ENCODE measurements around the gene HAGHL. TPM values are rescaled to one million over a fixed set of nuclear protein-coding genes. Genes with fewer than 3 reads are reported as not detected.
A peak's percentile ranks its signal among the peaks of the same experiment; 100 is the strongest.

HAGHL gene
- total and polyA plus RNA-seq, 12 donors, result 0.35 to 63.5 (median 6.0) TPM; not detected in 1

DNA sequence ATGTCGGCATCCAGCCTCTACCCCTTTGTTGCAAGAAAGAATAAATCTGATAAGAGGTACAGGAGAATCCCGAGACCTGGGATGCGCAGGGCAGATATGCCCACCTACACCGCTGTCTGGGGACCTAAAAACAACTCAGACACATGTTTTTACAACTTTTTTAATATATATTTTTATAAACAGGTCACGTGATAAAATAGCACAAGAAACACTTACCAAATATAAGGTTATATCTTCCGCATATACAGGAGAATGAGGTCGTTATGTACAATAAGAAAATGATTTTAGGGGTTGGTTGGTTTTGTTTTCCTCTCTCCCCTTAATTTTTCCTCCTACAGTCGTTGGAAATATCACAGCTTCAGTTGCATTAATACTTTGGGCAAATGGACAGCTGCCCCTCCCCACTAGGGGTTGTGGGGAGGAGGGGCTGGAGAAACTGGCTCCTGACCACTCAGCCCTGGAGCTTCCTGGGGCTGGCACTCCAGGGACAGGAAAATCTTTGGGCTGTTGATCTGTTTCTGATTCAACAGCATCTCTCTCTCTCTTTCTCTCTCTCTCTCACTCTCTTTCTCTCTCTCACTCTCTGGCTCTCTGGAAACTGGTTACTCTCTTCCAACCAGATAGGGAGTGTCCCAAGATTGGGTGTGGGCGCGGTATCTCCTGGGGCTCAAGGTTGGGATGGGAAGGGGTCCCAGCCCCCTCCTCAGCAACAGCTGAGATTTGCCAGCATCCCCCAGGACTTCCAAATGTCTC, 34.4 kb upstream of the HAGHL start:
- peaks cover 0 to 4% of the 10 kb centered on the region in 2 donors for H3K36me3 ChIP-seq (replicated peaks in 1 of 2)
- TF ChIP-seq, protein P1, sequence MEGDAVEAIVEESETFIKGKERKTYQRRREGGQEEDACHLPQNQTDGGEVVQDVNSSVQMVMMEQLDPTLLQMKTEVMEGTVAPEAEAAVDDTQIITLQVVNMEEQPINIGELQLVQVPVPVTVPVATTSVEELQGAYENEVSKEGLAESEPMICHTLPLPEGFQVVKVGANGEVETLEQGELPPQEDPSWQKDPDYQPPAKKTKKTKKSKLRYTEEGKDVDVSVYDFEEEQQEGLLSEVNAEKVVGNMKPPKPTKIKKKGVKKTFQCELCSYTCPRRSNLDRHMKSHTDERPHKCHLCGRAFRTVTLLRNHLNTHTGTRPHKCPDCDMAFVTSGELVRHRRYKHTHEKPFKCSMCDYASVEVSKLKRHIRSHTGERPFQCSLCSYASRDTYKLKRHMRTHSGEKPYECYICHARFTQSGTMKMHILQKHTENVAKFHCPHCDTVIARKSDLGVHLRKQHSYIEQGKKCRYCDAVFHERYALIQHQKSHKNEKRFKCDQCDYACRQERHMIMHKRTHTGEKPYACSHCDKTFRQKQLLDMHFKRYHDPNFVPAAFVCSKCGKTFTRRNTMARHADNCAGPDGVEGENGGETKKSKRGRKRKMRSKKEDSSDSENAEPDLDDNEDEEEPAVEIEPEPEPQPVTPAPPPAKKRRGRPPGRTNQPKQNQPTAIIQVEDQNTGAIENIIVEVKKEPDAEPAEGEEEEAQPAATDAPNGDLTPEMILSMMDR (IDR thresholded peaks at IDR 0.05), result no peak
- no peak for TF ChIP-seq POLR2A (IDR thresholded peaks at IDR 0.05)
- no peak for DNase-seq
- no peaks in the 10 kb centered on the region for H3K9me3 ChIP-seq (replicated peaks in 1 of 3)
- H3K4me1 ChIP-seq (replicated peaks in 1 of 2), result peaks cover 0 to 21% of the 10 kb centered on the region in 2 donors
- 60 to 70% (median 66%) methylated on average over 10 of the region's 10 CpGs for WGBS, 4 donors
- H3K4me3 ChIP-seq, result no peak overlapping the region
- peaks cover 22% of the 10 kb centered on the region for H3K27me3 ChIP-seq
- H3K27ac ChIP-seq, result no peak overlapping the region
- intact Hi-C loops (cut with DNase I), result no loop called here

DNA sequence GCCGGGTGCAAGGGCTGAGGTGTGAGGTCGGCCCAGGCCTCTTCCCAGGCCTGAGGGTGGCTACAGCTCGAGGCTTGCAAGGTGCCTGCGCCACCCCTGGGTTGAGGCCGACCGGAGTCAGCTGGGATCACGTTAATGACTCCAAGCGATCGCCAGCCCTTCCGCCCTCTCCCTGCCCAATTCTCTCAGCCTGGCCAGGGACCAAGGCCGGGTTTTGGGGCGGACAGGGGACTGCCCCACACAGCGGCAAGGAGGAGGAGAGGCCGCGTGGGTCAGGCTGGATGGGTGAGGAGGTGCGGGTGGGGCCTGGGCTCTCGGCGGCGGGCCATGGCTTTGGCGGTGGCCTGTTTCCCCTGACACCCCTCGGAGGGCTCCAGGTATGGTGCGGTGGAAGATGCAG, 33.5 kb upstream of the HAGHL start:
- H3K9me3 ChIP-seq (replicated peaks in 1 of 3), result no peaks in the 10 kb centered on the region
- no peak overlapping the region for H3K4me3 ChIP-seq
- H3K4me1 ChIP-seq (replicated peaks in 1 of 2), result peaks cover 0 to 21% of the 10 kb centered on the region in 2 donors
- WGBS, 4 donors, result 34 to 47% (median 38%) methylated on average over 2 to 22 of the region's 22 CpGs
- TF ChIP-seq, protein P1 (IDR thresholded peaks at IDR 0.05), result no peak
- TF ChIP-seq POLR2A (IDR thresholded peaks at IDR 0.05), result no peak
- no peaks in the 10 kb centered on the region for H3K36me3 ChIP-seq (replicated peaks in 1 of 2)
- no peak overlapping the region for H3K27ac ChIP-seq
- peaks cover 24% of the 10 kb centered on the region for H3K27me3 ChIP-seq
- intact Hi-C loops (cut with DNase I), result no loop called here
- DNase-seq, result no peak

DNA sequence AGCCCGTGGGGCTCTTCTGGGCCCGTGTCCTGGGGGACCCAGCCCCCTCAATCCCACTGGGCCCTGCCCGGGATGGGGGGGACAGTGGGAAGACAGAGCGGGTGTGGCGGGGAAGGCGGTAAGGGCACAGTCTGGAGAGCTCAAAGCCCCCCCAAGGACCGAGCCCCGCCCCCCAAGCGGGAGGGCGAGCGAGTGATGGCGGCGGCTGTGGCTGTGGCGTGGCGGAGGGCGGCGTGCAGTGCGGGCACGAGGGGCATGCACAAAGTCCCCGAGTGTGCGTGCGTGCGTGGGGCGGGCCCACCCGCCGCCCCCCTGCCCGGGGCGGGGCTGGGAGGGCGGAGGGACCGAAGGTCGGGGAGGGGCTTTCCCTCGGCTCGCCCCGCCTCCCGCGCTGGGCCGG, 33.1 kb upstream of the HAGHL start:
- intact Hi-C loops (cut with DNase I), result no loop called here
- Histone ChIP-seq H3K9me3 (replicated peaks in 1 of 3) (no peaks in the 10 kb centered on the region), H3K27me3 (peaks cover 27% of the 10 kb centered on the region), H3K4me1 (replicated peaks in 1 of 2) (peaks cover 0 to 19% of the 10 kb centered on the region in 2 donors), H3K36me3 (replicated peaks in 1 of 2) (no peaks in the 10 kb centered on the region), H3K27ac (no peak overlapping the region), H3K4me3 (no peak overlapping the region)
- DNase-seq, result no peak
- WGBS, 4 donors, result 3 to 33% (median 14%) methylated on average over 1 to 37 of the region's 37 CpGs
- TF ChIP-seq, protein P1 (IDR thresholded peaks at IDR 0.05), result no peak
- no peak for TF ChIP-seq POLR2A (IDR thresholded peaks at IDR 0.05)

DNA sequence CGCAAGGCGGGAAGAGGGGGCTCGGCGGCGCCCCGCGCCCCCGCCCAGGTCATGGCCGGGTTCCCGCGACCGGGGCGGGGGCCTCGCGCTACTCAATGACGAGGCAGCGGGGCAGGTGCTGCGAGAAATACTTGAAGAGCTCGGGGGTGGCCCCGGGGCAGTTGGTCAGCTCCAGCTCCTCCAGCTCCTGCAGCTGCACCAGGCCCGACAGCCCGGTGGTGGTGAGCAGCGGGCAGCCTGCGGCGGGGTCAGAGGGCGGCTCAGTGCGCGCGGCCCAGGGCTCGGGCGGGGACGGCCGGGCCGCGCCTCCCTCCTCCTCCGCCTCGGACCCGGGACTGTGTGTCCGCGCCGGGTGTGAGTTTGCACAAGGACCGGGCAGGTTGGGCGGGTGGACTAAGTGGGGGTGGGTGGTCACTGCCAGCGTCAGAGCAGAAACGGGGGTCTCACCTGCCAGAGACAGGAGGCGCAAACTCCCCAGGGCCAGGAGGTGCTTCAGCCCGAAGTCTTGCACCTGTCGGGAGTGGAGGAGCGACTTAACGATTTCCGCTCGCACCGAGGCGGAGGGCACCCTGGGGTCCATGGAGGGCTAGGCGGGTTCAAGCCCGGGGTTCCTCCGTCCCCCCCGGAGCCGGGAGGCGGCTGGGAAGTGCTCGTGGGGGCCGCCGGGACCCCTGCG, 32.6 kb upstream of the HAGHL start:
- peaks cover 27% of the 10 kb centered on the region for H3K27me3 ChIP-seq
- WGBS, 4 donors, result 4 to 8% (median 5%) methylated on average over 6 to 64 of the region's 64 CpGs

More for the DNA sequence above, 32.6 kb upstream of the HAGHL start:
- intact Hi-C loops (cut with DNase I), result no loop called here
- Histone ChIP-seq H3K4me1 (replicated peaks in 1 of 2) (peaks cover 0 to 14% of the 10 kb centered on the region in 2 donors), H3K27ac (no peak overlapping the region), H3K4me3 (peak overlapping the region in 1 of 4 donors; percentile 41), H3K9me3 (replicated peaks in 1 of 3) (no peaks in the 10 kb centered on the region), H3K36me3 (replicated peaks in 1 of 2) (no peaks in the 10 kb centered on the region)
- TF ChIP-seq, protein P1 (IDR thresholded peaks at IDR 0.05), result no peak
- no peak for TF ChIP-seq POLR2A (IDR thresholded peaks at IDR 0.05)
- DNase-seq, result no peak

Measured in adrenal gland (tissue), 12 donors.